Fibroblast of lung (primary cell): ENCODE results near the gene TCF7L1. TPM values are rescaled to one million over a fixed set of nuclear protein-coding genes. Genes with fewer than 3 reads are reported as not detected.
A peak's percentile ranks its signal among the peaks of the same experiment; 100 is the strongest.

Experiments
- DNase-seq, 2 donors: peaks; one replicate each; pipeline versions ENCODE4 v3.0.0 to v3.0.0-alpha.2; 2010; ENCODE audit warnings: low read depth in 2 of 2
- H2AFZ ChIP-seq: 2 replicates; pipeline ENCODE4 v1.5.1; 2012; ENCODE audit warnings: low read length, control low read depth, inconsistent platforms
- H3K27ac ChIP-seq: 2 replicates; pipeline ENCODE4 v1.5.1; 2011; ENCODE audit warnings: low read length, control low read depth; ENCODE audit not compliant: insufficient read depth
- H3K27me3 ChIP-seq: 2 replicates; pipeline ENCODE4 v1.5.1; 2011; ENCODE audit warnings: mild to moderate bottlenecking, low read length; ENCODE audit not compliant: control insufficient read depth, insufficient read depth
- H3K36me3 ChIP-seq: 2 replicates; pipeline ENCODE4 v1.5.1; 2011; ENCODE audit warnings: low read length; ENCODE audit not compliant: control insufficient read depth, insufficient read depth
- H3K4me1 ChIP-seq: 2 replicates; pipeline ENCODE4 v1.5.1; 2011; ENCODE audit warnings: low read length; ENCODE audit not compliant: control insufficient read depth, insufficient read depth; ENCODE audit errors: extremely low read depth
- H3K4me2 ChIP-seq: 2 replicates; pipeline ENCODE4 v1.5.1; 2011; ENCODE audit warnings: low read length, control low read depth; ENCODE audit not compliant: insufficient read depth; ENCODE audit errors: extremely low read depth
- H3K4me3 ChIP-seq, 4 experiments: fragments of 200-600 bp in 1 of 4; sonication (generic) in 1 of 4; replicated peaks in 1 of 4; 2 replicates each; pipeline ENCODE4 v1.5.1; 2011 to 2016; ENCODE audit warnings: low read length in 4 of 4, low read depth in 3 of 4, mild to moderate bottlenecking in 3 of 4, control low read depth in 2 of 4, inconsistent platforms in 1 of 4, mixed read lengths in 1 of 4; ENCODE audit not compliant: insufficient read depth in 1 of 4; ENCODE audit errors: control extremely low read depth in 1 of 4
- H3K79me2 ChIP-seq: 2 replicates; pipeline ENCODE4 v1.5.1; 2012; ENCODE audit warnings: mild to moderate bottlenecking, low read length, inconsistent platforms; ENCODE audit not compliant: control insufficient read depth, insufficient read depth
- H3K9ac ChIP-seq: 2 replicates; pipeline ENCODE4 v1.5.1; 2011; ENCODE audit warnings: mild to moderate bottlenecking, low read length, control low read depth; ENCODE audit not compliant: insufficient read depth
- H3K9me3 ChIP-seq: 2 replicates; pipeline ENCODE4 v1.5.1; 2012; ENCODE audit warnings: low read depth, low read length; ENCODE audit not compliant: control insufficient read depth, insufficient read depth
- H4K20me1 ChIP-seq: 2 replicates; pipeline ENCODE4 v1.5.1; 2011; ENCODE audit warnings: low read length; ENCODE audit not compliant: control insufficient read depth, insufficient read depth; ENCODE audit errors: extremely low read depth
- CTCF ChIP-seq, 2 donors: IDR thresholded peaks in 1 of 2; conservative IDR thresholded peaks in 1 of 2; 1 replicate in 1 of 2; 2 replicates in 1 of 2; pipeline ENCODE4 v1.5.1; 2011 to 2012; ENCODE audit warnings: low read length in 2 of 2, control low read depth in 1 of 2, inconsistent platforms in 1 of 2, low read depth in 1 of 2, mild to moderate bottlenecking in 1 of 2
- EZH2 ChIP-seq: IDR thresholded peaks from 2 replicates; pipeline ENCODE4 v1.5.1; 2012; ENCODE audit warnings: low read length, control low read depth, mild to moderate bottlenecking; ENCODE audit errors: missing control alignments
- polyA plus RNA-seq, 2 donors: library from polyadenylated mRNA; depleted of rRNA in 1 of 2; stranded (reverse) in 1 of 2; unstranded in 1 of 2; fragments of >200 nt; gene quantifications; 2 replicates each; pipeline ENCODE4 v1.2.1, GENCODE V29; 2011 to 2012; ENCODE audit warnings: missing spikeins in 1 of 2
- total RNA-seq: library from RNA; depleted of rRNA; stranded (reverse); fragments of >200 nt; gene quantifications from 2 replicates; pipeline ENCODE4 v1.2.1, GENCODE V29; 2014

Gene TCF7L1
- total and polyA plus RNA-seq, 2 donors (not counting 1 experiment from before 2014, with no cell fraction given): 0.83 to 1.5 TPM

- H3K4me2 ChIP-seq: no peak overlapping the region
- no peak overlapping the region for H3K4me3 ChIP-seq
- no peak overlapping the region for H3K27ac ChIP-seq
- no peaks in the 10 kb centered on the region for H3K79me2 ChIP-seq
- H2AFZ ChIP-seq: no peak overlapping the region
- H4K20me1 ChIP-seq: no peaks in the 10 kb centered on the region
- H3K9me3 ChIP-seq: no peaks in the 10 kb centered on the region
- H3K36me3 ChIP-seq: no peaks in the 10 kb centered on the region
- no peak for DNase-seq
- no peak overlapping the region for H3K9ac ChIP-seq
- H3K4me1 ChIP-seq: peaks cover 7% of the 10 kb centered on the region
- TF ChIP-seq CTCF (conservative IDR thresholded peaks at IDR 0.05 in 1 of 2, IDR thresholded peaks at IDR 0.05 in 1 of 2; ENCODE audit: low read depth in 1 of 2, low read length in 2 of 2): no peak
- TF ChIP-seq EZH2: no peak
- no peaks in the 10 kb centered on the region for H3K27me3 ChIP-seq
These were observed 111.6 kb downstream of the TCF7L1 start for GRCh38 chr2:85244828-85245227.

- H3K79me2 ChIP-seq: no peaks in the 10 kb centered on the region
- DNase-seq: peak in 1 of 2 donors; percentile 23
- H3K9me3 ChIP-seq: no peaks in the 10 kb centered on the region
- no peak overlapping the region for H3K4me3 ChIP-seq
- H3K27me3 ChIP-seq: no peaks in the 10 kb centered on the region
- no peak overlapping the region for H3K27ac ChIP-seq
- no peak overlapping the region for H2AFZ ChIP-seq
- H3K4me2 ChIP-seq: no peak overlapping the region
- no peak overlapping the region for H3K9ac ChIP-seq
- no peak for TF ChIP-seq CTCF (conservative IDR thresholded peaks at IDR 0.05 in 1 of 2, IDR thresholded peaks at IDR 0.05 in 1 of 2; ENCODE audit: low read depth in 1 of 2, low read length in 2 of 2)
- no peak for TF ChIP-seq EZH2
- H3K36me3 ChIP-seq: no peaks in the 10 kb centered on the region
- H3K4me1 ChIP-seq: peaks cover 7% of the 10 kb centered on the region
- H4K20me1 ChIP-seq: no peaks in the 10 kb centered on the region
These were observed 112.7 kb downstream of the TCF7L1 start for GRCh38 chr2:85245891-85246290.

- TF ChIP-seq EZH2 (no peak), CTCF (conservative IDR thresholded peaks at IDR 0.05 in 1 of 2, IDR thresholded peaks at IDR 0.05 in 1 of 2; ENCODE audit: low read depth in 1 of 2, low read length in 2 of 2) (no peak)
- peaks cover 7% of the 10 kb centered on the region for H3K4me1 ChIP-seq
- no peaks in the 10 kb centered on the region for H4K20me1 ChIP-seq
- no peak overlapping the region for H3K27ac ChIP-seq
- H2AFZ ChIP-seq: no peak overlapping the region
- no peak overlapping the region for H3K4me2 ChIP-seq
- H3K79me2 ChIP-seq: no peaks in the 10 kb centered on the region
- H3K9ac ChIP-seq: no peak overlapping the region
- H3K9me3 ChIP-seq: no peaks in the 10 kb centered on the region
- no peak for DNase-seq
- no peaks in the 10 kb centered on the region for H3K27me3 ChIP-seq
- H3K4me3 ChIP-seq: no peak overlapping the region
- no peaks in the 10 kb centered on the region for H3K36me3 ChIP-seq
These were observed 113.2 kb downstream of the TCF7L1 start for GRCh38 chr2:85246348-85246747.
